ENCODE measurements around the gene ZZZ3. TPM values are rescaled to one million over a fixed set of nuclear protein-coding genes. Genes with fewer than 3 reads are reported as not detected.

Gene ZZZ3
- total and polyA plus RNA-seq, 5 donors, result 9.3 to 44.7 (median 38.2) TPM

- ATAC-seq, result no peak
Measured at GRCh38 chr1:77643456-77643855, 39.0 kb downstream of the ZZZ3 start.

GRCh38 chr1:77642941-77643340, 39.5 kb downstream of the ZZZ3 start:
- H3K27me3 ChIP-seq (ENCODE audit: control insufficient read depth, insufficient read depth), result no peaks in the 10 kb centered on the region
- H3K9me3 ChIP-seq (ENCODE audit: control insufficient read depth, low read length), result no peaks in the 10 kb centered on the region
- H3K4me3 ChIP-seq (ENCODE audit: low read length), result no peak overlapping the region
- intact Hi-C loops (cut with DNase I), result no loop called here
- H3K4me1 ChIP-seq (ENCODE audit: control insufficient read depth, insufficient read depth, low read length), result peaks cover 1% of the 10 kb centered on the region
- H3K27ac ChIP-seq (ENCODE audit: low read length), result no peak overlapping the region
- ATAC-seq (no peak), DNase-seq (no peak)
- 97% methylated on average over 3 of the region's 3 CpGs for WGBS

More at GRCh38 chr1:77643456-77643855, 39.0 kb downstream of the ZZZ3 start:
- no peak overlapping the region for H3K27ac ChIP-seq (ENCODE audit: low read length)
- intact Hi-C loops (cut with DNase I), result no loop called here
- H3K4me1 ChIP-seq (ENCODE audit: control insufficient read depth, insufficient read depth, low read length), result peaks cover 1% of the 10 kb centered on the region
- no peak for DNase-seq
- 87% methylated on average over 2 of the region's 2 CpGs for WGBS
- no peak overlapping the region for H3K4me3 ChIP-seq (ENCODE audit: low read length)
- no peaks in the 10 kb centered on the region for H3K27me3 ChIP-seq (ENCODE audit: control insufficient read depth, insufficient read depth)
- no peaks in the 10 kb centered on the region for H3K9me3 ChIP-seq (ENCODE audit: control insufficient read depth, low read length)

- no peaks in the 10 kb centered on the region for H3K27me3 ChIP-seq (ENCODE audit: control insufficient read depth, insufficient read depth)
- H3K27ac ChIP-seq (ENCODE audit: low read length), result no peak overlapping the region
- no peaks in the 10 kb centered on the region for H3K9me3 ChIP-seq (ENCODE audit: control insufficient read depth, low read length)
- intact Hi-C loops (cut with DNase I), result no loop called here
- H3K4me3 ChIP-seq (ENCODE audit: low read length), result no peak overlapping the region
- WGBS, result 86% methylated on average over 5 of the region's 5 CpGs
- peaks cover 1% of the 10 kb centered on the region for H3K4me1 ChIP-seq (ENCODE audit: control insufficient read depth, insufficient read depth, low read length)
- ATAC-seq (no peak), DNase-seq (no peak)
Measured at GRCh38 chr1:77642196-77642595, 40.3 kb downstream of the ZZZ3 start.

- WGBS, result 92% methylated on average over 4 of the region's 4 CpGs
Measured at GRCh38 chr1:77639557-77640069, 42.8 kb downstream of the ZZZ3 start.

GRCh38 chr1:77639056-77639455, 43.4 kb downstream of the ZZZ3 start:
- DNase-seq, result no peak
- Histone ChIP-seq H3K9me3 (ENCODE audit: control insufficient read depth, low read length) (no peaks in the 10 kb centered on the region), H3K27me3 (ENCODE audit: control insufficient read depth, insufficient read depth) (no peaks in the 10 kb centered on the region), H3K27ac (ENCODE audit: low read length) (no peak overlapping the region), H3K4me1 (ENCODE audit: control insufficient read depth, insufficient read depth, low read length) (no peaks in the 10 kb centered on the region), H3K4me3 (ENCODE audit: low read length) (no peak overlapping the region)
- intact Hi-C loops (cut with DNase I), result no loop called here
- ATAC-seq, result no peak
- 59% methylated on average over 3 of the region's 3 CpGs for WGBS

More at GRCh38 chr1:77639557-77640069, 42.8 kb downstream of the ZZZ3 start:
- no peak overlapping the region for H3K4me3 ChIP-seq (ENCODE audit: low read length)
- no peak overlapping the region for H3K27ac ChIP-seq (ENCODE audit: low read length)
- DNase-seq, result no peak
- H3K4me1 ChIP-seq (ENCODE audit: control insufficient read depth, insufficient read depth, low read length), result no peaks in the 10 kb centered on the region
- H3K27me3 ChIP-seq (ENCODE audit: control insufficient read depth, insufficient read depth), result no peaks in the 10 kb centered on the region
- ATAC-seq, result no peak
- intact Hi-C loops (cut with DNase I), result no loop called here
- H3K9me3 ChIP-seq (ENCODE audit: control insufficient read depth, low read length), result no peaks in the 10 kb centered on the region

GRCh38 chr1:77636864-77637263, 45.6 kb downstream of the ZZZ3 start:
- Histone ChIP-seq H3K4me1 (ENCODE audit: control insufficient read depth, insufficient read depth, low read length) (no peaks in the 10 kb centered on the region), H3K4me3 (ENCODE audit: low read length) (no peak overlapping the region), H3K9me3 (ENCODE audit: control insufficient read depth, low read length) (no peaks in the 10 kb centered on the region), H3K27ac (ENCODE audit: low read length) (no peak overlapping the region), H3K27me3 (ENCODE audit: control insufficient read depth, insufficient read depth) (no peaks in the 10 kb centered on the region)
- DNase-seq (no peak), ATAC-seq (no peak)
- WGBS, result 89% methylated on average over 4 of the region's 4 CpGs
- intact Hi-C loops (cut with DNase I), result no loop called here

Other genes starting within 250 kb of the ZZZ3 start
- gene USP33, start 77.2 kb upstream of the ZZZ3 start, total RNA-seq, result 10 to 100 TPM; 32.2 to 35.5 (median 33.9) TPM
- gene USP33, start 77.2 kb upstream of the ZZZ3 start, polyA plus RNA-seq, result 24.1 TPM
- gene MIGA1, start 97.0 kb upstream of the ZZZ3 start, total RNA-seq, result 10 to 100 TPM; 12.4 to 15.1 (median 12.9) TPM
- 3.8 TPM for gene MIGA1, start 97.0 kb upstream of the ZZZ3 start, polyA plus RNA-seq
- gene NEXN, start 206.0 kb upstream of the ZZZ3 start, total RNA-seq, result 100 to 1,000 TPM; 209 to 313 (median 259) TPM
- gene NEXN, start 206.0 kb upstream of the ZZZ3 start, polyA plus RNA-seq, result 418 TPM

Data from right cardiac atrium (tissue), 5 donors.